Activated naive CD8-positive, alpha-beta T cell (primary cell): ENCODE results near the gene PSMD11.

Experiments
- H3K27ac Mint-ChIP-seq: one replicate; pipeline ENCODE4 v1.8.0; 2021; ENCODE audit warnings: mixed read lengths
- H3K27me3 Mint-ChIP-seq: one replicate; pipeline ENCODE4 v1.8.0; 2021; ENCODE audit warnings: mixed read lengths
- H3K36me3 Mint-ChIP-seq: one replicate; pipeline ENCODE4 v1.8.0; 2021; ENCODE audit warnings: mixed read lengths
- H3K4me1 Mint-ChIP-seq: one replicate; pipeline ENCODE4 v1.8.0; 2021; ENCODE audit warnings: low read depth, mixed read lengths
- H3K4me3 Mint-ChIP-seq: one replicate; pipeline ENCODE4 v1.8.0; 2021; ENCODE audit warnings: mild to moderate bottlenecking, mixed read lengths
- H3K9me3 Mint-ChIP-seq: one replicate; pipeline ENCODE4 v1.8.0; 2021; ENCODE audit warnings: low read depth, mixed read lengths

The PSMD11 gene

DNA sequence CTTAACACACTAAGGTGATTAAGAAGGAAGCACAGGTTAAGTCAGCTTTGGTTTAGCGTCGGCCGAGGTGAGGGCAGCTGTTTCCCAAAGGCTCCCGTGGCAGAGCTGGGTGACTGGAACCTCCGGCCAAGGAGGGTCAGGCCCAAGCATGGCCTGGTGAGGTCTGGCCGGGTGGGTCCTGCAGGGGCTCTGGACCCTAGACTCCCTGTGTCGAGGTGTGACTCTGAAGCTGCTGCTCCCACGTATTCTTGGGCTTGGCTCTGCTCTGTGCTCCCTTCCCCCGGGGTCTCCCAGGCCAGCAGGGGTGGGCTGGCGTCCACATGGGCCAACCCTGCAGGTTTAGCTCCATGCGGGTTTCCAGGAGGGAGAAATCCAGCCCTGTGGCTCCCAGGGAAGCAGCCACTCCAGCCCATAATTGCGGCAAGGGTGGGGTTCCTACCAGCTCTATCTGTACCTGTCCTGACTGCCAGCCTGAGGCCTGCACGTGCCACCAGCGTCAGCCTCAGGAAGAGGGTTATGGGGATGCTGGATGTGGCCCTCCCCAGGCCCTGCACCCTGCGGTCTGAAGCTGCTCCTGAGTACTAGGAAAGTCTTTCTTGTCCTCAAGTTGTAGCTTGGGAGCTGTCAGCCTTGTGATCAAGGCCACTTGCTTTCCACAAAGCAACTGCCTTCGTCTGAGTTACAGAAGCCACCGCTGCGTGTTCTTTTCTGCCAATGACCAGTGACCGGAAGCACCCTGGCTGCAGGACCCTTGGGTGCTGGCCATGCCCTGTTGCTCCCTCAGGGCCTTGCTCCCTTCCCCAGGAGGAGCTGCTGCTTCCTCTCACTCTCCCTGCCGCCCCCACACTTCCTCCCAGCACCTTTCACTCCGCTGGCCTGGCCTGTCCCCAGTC lies 47.3 kb downstream of the PSMD11 start:
- peak overlapping the region; percentile 91 for H3K4me3 Mint-ChIP-seq

GRCh38 chr17:32492264-32492589 lies 47.9 kb downstream of the PSMD11 start:
- peaks cover 70% of the 10 kb centered on the region for H3K4me1 Mint-ChIP-seq
- H3K4me3 Mint-ChIP-seq: peak overlapping the region; percentile 70
- H3K9me3 Mint-ChIP-seq: no peaks in the 10 kb centered on the region

More for the DNA sequence above, 47.3 kb downstream of the PSMD11 start:
- Mint-ChIP-seq H3K36me3 (peaks cover 4% of the 10 kb centered on the region), H3K27me3 (no peaks in the 10 kb centered on the region), H3K9me3 (no peaks in the 10 kb centered on the region), H3K4me1 (peaks cover 69% of the 10 kb centered on the region), H3K27ac (peak overlapping the region; percentile 85)

DNA sequence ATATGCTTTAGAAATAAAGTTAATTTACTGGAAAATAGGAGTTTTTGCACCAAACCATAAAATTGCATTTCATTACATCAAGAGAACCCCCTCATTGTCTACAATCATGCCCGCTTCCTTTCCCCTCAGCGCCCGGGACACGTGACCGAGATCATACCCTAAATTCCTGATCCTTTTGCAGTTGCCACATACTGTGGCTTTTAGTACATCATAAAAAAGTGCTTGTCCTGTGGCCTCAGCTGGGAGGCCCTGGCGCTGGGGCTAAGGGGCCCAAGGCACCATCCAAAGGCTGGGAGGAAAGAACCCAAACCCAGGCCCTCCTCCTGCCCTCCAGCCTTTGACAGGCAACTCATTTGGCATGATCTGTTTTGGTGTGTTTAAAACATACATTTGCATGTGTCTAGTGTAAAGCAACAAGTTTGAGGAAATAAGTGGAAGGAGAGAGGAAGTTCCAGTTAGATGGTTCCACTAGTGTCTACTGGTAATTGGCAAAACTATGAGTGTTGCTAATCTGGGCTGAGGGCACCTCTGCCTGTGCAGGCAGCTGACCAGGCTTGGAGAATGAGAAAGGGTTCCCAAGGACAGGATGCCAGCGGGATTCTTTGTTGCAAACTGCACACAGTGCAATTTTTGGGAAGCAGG lies 48.5 kb downstream of the PSMD11 start:
- peak overlapping the region; percentile 70 for H3K4me3 Mint-ChIP-seq
- H3K27me3 Mint-ChIP-seq: no peaks in the 10 kb centered on the region
- H3K4me1 Mint-ChIP-seq: peaks cover 66% of the 10 kb centered on the region
- H3K36me3 Mint-ChIP-seq: peaks cover 3% of the 10 kb centered on the region
- no peaks in the 10 kb centered on the region for H3K9me3 Mint-ChIP-seq
- peak overlapping the region; percentile 84 for H3K27ac Mint-ChIP-seq

More at GRCh38 chr17:32492264-32492589, 47.9 kb downstream of the PSMD11 start:
- Mint-ChIP-seq H3K36me3 (peaks cover 4% of the 10 kb centered on the region), H3K27me3 (no peaks in the 10 kb centered on the region), H3K27ac (peak overlapping the region; percentile 85)

- Mint-ChIP-seq H3K36me3 (peaks cover 3% of the 10 kb centered on the region), H3K27me3 (no peaks in the 10 kb centered on the region), H3K4me1 (peaks cover 59% of the 10 kb centered on the region), H3K9me3 (no peaks in the 10 kb centered on the region), H3K27ac (peak overlapping the region; percentile 22), H3K4me3 (no peak overlapping the region)
These were observed 49.3 kb downstream of the PSMD11 start for GRCh38 chr17:32493571-32493970.

DNA sequence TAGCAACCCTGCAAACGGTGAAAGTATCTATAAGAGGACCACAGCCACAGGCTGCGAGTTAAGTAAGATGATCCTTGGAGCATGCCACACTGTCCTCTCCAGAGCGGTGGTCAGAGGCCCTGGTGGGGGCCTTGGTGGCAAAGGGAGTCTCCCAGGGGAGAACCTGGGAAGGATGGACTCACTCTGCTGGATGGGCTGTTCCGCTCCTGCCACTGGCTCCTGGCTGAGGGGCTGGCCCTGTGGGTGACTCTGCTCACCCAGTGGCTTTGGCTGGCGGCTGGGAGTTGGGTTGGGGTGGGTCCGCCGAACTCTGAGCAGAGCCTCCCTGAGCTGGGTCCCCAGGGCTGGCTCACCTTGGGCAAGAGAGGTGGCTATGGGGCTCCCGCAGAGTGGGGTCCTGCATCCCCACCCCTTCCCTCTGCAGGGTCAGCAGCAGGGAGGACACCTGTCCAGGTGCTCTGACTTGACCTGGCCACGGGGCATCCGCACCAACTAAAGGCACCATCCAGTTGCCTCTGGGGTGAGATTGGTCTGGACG lies 49.7 kb downstream of the PSMD11 start:
- Mint-ChIP-seq H3K27ac (peak overlapping the region; percentile 22), H3K27me3 (no peaks in the 10 kb centered on the region), H3K4me1 (peaks cover 54% of the 10 kb centered on the region), H3K36me3 (peaks cover 3% of the 10 kb centered on the region), H3K9me3 (no peaks in the 10 kb centered on the region), H3K4me3 (no peak overlapping the region)

DNA sequence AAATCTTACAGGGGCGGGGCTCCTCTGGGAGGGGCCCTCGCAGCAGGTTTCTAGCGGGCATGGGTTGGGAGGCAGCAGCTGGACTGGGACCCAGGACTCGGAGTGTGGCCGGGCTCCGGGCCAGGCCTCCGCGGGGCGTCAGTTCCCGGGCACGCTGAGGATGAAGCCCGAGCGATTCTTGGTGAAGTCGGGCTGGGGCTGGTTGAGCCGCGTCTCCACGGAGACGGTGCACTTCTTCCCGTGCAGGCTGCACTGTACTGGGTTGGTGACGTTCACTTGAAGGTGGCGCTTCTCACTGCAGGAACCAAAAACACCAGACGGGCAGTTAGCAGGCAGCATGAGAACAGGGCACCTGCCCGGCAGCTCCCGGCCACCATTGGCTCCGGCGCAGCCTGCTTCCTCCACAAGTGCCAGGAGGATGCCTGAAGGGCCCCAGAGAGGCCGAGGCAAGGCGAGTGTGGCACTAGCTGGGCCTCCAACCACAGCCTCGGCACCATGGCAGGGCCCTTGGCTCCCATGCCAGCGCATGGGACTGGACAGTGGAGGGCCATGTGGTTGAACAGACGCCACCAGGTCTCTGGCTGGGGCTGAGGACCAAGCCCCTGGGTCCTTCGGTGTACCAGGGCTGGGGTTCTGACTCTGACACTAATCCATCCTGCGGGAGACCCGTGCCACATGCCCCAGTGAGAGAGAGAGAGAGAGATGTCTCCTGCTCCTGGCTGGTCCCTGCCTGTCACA lies 50.5 kb downstream of the PSMD11 start:
- no peaks in the 10 kb centered on the region for H3K9me3 Mint-ChIP-seq
- no peak overlapping the region for H3K27ac Mint-ChIP-seq
- H3K4me1 Mint-ChIP-seq: peaks cover 47% of the 10 kb centered on the region
- H3K36me3 Mint-ChIP-seq: no peaks in the 10 kb centered on the region
- no peaks in the 10 kb centered on the region for H3K27me3 Mint-ChIP-seq
- no peak overlapping the region for H3K4me3 Mint-ChIP-seq

- Mint-ChIP-seq H3K36me3 (no peaks in the 10 kb centered on the region), H3K27ac (no peak overlapping the region), H3K4me3 (no peak overlapping the region), H3K9me3 (no peaks in the 10 kb centered on the region), H3K27me3 (no peaks in the 10 kb centered on the region), H3K4me1 (peaks cover 43% of the 10 kb centered on the region)
These were observed 51.3 kb downstream of the PSMD11 start for GRCh38 chr17:32495359-32496231.

- no peak overlapping the region for H3K4me3 Mint-ChIP-seq
- no peak overlapping the region for H3K27ac Mint-ChIP-seq
- no peaks in the 10 kb centered on the region for H3K27me3 Mint-ChIP-seq
- peaks cover 38% of the 10 kb centered on the region for H3K4me1 Mint-ChIP-seq
- no peaks in the 10 kb centered on the region for H3K9me3 Mint-ChIP-seq
- no peaks in the 10 kb centered on the region for H3K36me3 Mint-ChIP-seq
These were observed 52.2 kb downstream of the PSMD11 start for GRCh38 chr17:32496395-32497073.

DNA sequence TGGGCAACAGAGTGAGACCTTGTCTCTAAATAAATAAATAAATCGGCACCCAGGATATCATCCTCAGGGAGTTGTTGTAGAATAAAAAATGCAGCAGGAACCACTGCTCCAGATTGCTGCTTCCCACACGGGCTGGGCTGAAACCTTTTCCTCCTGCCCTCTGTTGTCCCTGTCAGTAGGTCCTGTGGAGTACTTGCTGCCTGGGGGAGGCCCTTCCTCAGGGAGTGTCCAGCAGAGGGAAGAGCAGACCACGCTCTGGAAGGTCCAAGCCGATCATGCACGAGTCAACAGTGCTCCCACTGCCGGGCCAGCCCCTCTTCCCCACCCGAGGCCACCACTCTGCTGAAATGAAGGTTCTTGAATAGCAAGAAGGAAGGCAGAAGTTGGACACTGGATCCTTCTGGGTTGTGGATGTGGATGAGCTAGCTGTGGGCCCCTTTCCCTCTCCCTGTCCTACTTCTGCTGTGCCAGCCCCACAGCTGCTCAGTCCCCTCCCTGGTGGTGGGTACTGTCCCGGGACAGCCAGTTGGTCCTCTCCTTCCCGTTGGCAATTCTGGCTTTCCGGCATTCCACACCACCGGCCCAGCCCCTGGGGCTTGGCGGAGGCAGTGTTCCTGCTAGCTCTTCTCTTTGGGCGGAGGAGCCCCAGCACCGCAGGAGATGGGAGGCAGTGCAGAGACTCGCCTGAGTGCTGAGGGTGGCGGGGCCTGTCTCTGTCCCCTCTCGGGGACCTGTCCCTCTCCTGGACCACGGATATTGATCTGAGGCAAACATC lies 53.3 kb downstream of the PSMD11 start:
- Mint-ChIP-seq H3K36me3 (no peaks in the 10 kb centered on the region), H3K27ac (no peak overlapping the region), H3K4me1 (peaks cover 38% of the 10 kb centered on the region), H3K4me3 (no peak overlapping the region), H3K9me3 (no peaks in the 10 kb centered on the region), H3K27me3 (no peaks in the 10 kb centered on the region)

GRCh38 chr17:32498391-32498790 lies 54.1 kb downstream of the PSMD11 start:
- H3K4me1 Mint-ChIP-seq: peaks cover 38% of the 10 kb centered on the region
- no peaks in the 10 kb centered on the region for H3K36me3 Mint-ChIP-seq
- no peak overlapping the region for H3K4me3 Mint-ChIP-seq
- H3K9me3 Mint-ChIP-seq: no peaks in the 10 kb centered on the region
- no peak overlapping the region for H3K27ac Mint-ChIP-seq
- no peaks in the 10 kb centered on the region for H3K27me3 Mint-ChIP-seq

DNA sequence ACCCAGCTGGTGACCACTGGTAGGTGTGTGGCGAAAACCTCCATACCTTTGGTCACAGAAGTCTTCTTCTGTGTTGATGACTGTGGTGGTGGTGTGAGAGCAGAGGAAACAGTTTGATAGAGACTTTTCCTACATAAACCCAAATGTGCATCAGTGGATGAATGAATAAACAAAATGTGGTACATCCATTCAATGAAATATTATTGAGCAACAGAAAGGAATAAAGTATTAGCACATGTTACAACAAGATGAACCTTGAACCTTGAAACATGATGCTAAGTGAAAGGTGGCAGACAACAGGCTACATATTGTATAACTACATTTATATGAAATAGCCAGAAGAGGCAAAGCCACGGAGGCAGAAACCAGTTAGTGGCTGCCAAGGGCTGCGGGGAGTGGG lies 57.7 kb downstream of the PSMD11 start:
- Mint-ChIP-seq H3K4me3 (no peak overlapping the region), H3K36me3 (no peaks in the 10 kb centered on the region), H3K27ac (peak overlapping the region; percentile 93), H3K4me1 (peaks cover 60% of the 10 kb centered on the region), H3K27me3 (no peaks in the 10 kb centered on the region), H3K9me3 (no peaks in the 10 kb centered on the region)

DNA sequence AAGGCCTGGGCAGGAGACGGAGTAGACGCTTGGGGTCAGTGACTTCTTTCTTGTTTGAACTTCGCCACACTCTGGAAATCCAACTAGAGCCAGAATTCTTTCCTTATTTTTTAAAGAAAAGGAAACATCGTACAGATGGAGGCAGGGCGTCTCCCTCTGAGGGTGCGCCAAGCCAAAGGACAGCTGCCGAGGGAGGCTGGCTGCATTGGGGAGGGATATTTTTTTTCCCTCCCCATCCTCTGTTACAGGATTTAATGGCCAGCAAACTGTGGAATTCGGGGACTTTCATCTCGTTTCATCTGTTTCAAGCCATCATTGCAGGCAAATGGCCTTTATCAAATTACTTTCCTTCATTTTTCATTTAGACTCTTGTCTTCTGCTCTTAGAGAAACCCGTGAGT lies 58.4 kb downstream of the PSMD11 start:
- peak overlapping the region; percentile 93 for H3K27ac Mint-ChIP-seq
- peaks cover 67% of the 10 kb centered on the region for H3K4me1 Mint-ChIP-seq
- H3K36me3 Mint-ChIP-seq: no peaks in the 10 kb centered on the region
- peak overlapping the region; percentile 74 for H3K4me3 Mint-ChIP-seq
- no peaks in the 10 kb centered on the region for H3K27me3 Mint-ChIP-seq
- H3K9me3 Mint-ChIP-seq: no peaks in the 10 kb centered on the region
